Keratinocyte (primary cell): ENCODE data around the gene CFAP299.

Experiments used
- CTCF ChIP-seq, 3 experiments: IDR thresholded peaks in 1 of 3; conservative IDR thresholded peaks in 1 of 3; optimal IDR thresholded peaks in 1 of 3; 2 replicates in 2 of 3; 3 replicates in 1 of 3; pipeline versions ENCODE3 to v1.5.1; 2011; ENCODE audit warnings: low read length in 3 of 3, mild to moderate bottlenecking in 3 of 3, moderate library complexity in 2 of 3, control low read depth in 1 of 3, inconsistent platforms in 1 of 3; ENCODE audit not compliant: insufficient read depth in 2 of 3; ENCODE audit errors: extremely low read depth in 1 of 3
- EZH2 ChIP-seq: IDR thresholded peaks from one replicate; pipeline ENCODE4 v1.6.1; 2012; ENCODE audit warnings: inconsistent platforms, mild to moderate bottlenecking, low read length, moderate library complexity

DNA sequence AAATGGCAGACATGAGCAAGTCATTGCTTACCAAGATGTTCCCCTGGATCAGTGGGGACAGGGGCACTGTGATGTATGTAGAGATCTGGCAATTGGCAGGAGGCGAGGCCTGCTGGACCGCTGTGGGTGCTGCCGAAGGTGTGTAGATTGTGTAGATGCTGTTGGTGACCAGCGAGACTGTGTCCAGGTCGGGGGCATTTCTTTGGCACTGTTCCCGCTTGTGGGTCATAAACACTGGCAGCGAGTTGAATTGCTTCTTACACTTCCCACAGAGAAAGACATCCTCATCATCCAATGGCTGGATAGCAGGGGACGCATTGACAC, 52.7 kb downstream of the CFAP299 start:
- no peak for TF ChIP-seq CTCF (optimal IDR thresholded peaks at IDR 0.05 in 1 of 3, IDR thresholded peaks at IDR 0.05 in 1 of 3, conservative IDR thresholded peaks at IDR 0.05 in 1 of 3; ENCODE audit: extremely low read depth in 1 of 3, insufficient read depth in 2 of 3, low read length in 3 of 3)
- no peak for TF ChIP-seq EZH2
